ENCODE measurements around the gene FZR1.

The FZR1 gene

GRCh38 chr19:3492131-3492839, 13.8 kb upstream of the FZR1 start:
- Mint-ChIP-seq H3K27me3 (ENCODE audit: low read depth) (peaks cover 3% of the 10 kb centered on the region), H3K36me3 (ENCODE audit: low read depth) (peaks cover 30% of the 10 kb centered on the region), H3K9me3 (no peaks in the 10 kb centered on the region), H3K4me3 (no peak overlapping the region), H3K27ac (no peak overlapping the region), H3K4me1 (no peaks in the 10 kb centered on the region)
- TF ChIP-seq CTCF (IDR thresholded peaks at IDR 0.05; ENCODE audit: unreplicated experiment in 3 of 3): no peak

- peaks cover 2% of the 10 kb centered on the region for H3K4me1 Mint-ChIP-seq
- H3K27ac Mint-ChIP-seq: no peak overlapping the region
- H3K27me3 Mint-ChIP-seq (ENCODE audit: low read depth): peaks cover 2% of the 10 kb centered on the region
- no peaks in the 10 kb centered on the region for H3K9me3 Mint-ChIP-seq
- no peak for TF ChIP-seq CTCF (IDR thresholded peaks at IDR 0.05; ENCODE audit: unreplicated experiment in 3 of 3)
- H3K36me3 Mint-ChIP-seq (ENCODE audit: low read depth): peaks cover 33% of the 10 kb centered on the region
- no peak overlapping the region for H3K4me3 Mint-ChIP-seq
These were observed 13.2 kb upstream of the FZR1 start for GRCh38 chr19:3492919-3493318.

GRCh38 chr19:3493651-3494050, 12.5 kb upstream of the FZR1 start:
- Mint-ChIP-seq H3K4me1 (peaks cover 5% of the 10 kb centered on the region), H3K27me3 (ENCODE audit: low read depth) (peaks cover 3% of the 10 kb centered on the region), H3K27ac (no peak overlapping the region), H3K4me3 (no peak overlapping the region), H3K36me3 (ENCODE audit: low read depth) (peaks cover 35% of the 10 kb centered on the region), H3K9me3 (no peaks in the 10 kb centered on the region)
- TF ChIP-seq CTCF (IDR thresholded peaks at IDR 0.05; ENCODE audit: unreplicated experiment in 3 of 3): no peak

GRCh38 chr19:3494051-3494450, 12.1 kb upstream of the FZR1 start:
- no peak overlapping the region for H3K27ac Mint-ChIP-seq
- peaks cover 3% of the 10 kb centered on the region for H3K27me3 Mint-ChIP-seq (ENCODE audit: low read depth)
- H3K4me3 Mint-ChIP-seq: no peak overlapping the region
- peaks cover 37% of the 10 kb centered on the region for H3K36me3 Mint-ChIP-seq (ENCODE audit: low read depth)
- no peaks in the 10 kb centered on the region for H3K9me3 Mint-ChIP-seq
- peaks cover 7% of the 10 kb centered on the region for H3K4me1 Mint-ChIP-seq
- no peak for TF ChIP-seq CTCF (IDR thresholded peaks at IDR 0.05; ENCODE audit: unreplicated experiment in 3 of 3)

- no peak for TF ChIP-seq CTCF (IDR thresholded peaks at IDR 0.05; ENCODE audit: unreplicated experiment in 3 of 3)
- H3K27me3 Mint-ChIP-seq (ENCODE audit: low read depth): peaks cover 3% of the 10 kb centered on the region
- H3K4me3 Mint-ChIP-seq: no peak overlapping the region
- no peaks in the 10 kb centered on the region for H3K9me3 Mint-ChIP-seq
- H3K27ac Mint-ChIP-seq: no peak overlapping the region
- H3K4me1 Mint-ChIP-seq: peaks cover 10% of the 10 kb centered on the region
- H3K36me3 Mint-ChIP-seq (ENCODE audit: low read depth): peaks cover 39% of the 10 kb centered on the region
These were observed 11.6 kb upstream of the FZR1 start for GRCh38 chr19:3494559-3494958.
